Thyroid gland (tissue), 4 donors: ENCODE measurements around the gene RRN3. TPM values are rescaled to one million over a fixed set of nuclear protein-coding genes. Genes with fewer than 3 reads are reported as not detected.
"Not testable (repeated sequence)": the region's sequence is repeated elsewhere in the genome, so short reads cannot be mapped to it uniquely, and the experiment has no call there.

Source experiments
- DNase-seq, 2 donors: peaks; one replicate each; pipeline ENCODE4 v3.0.0-alpha.2; 2019
- H3K27ac ChIP-seq, 3 donors: fragments of 200-600 bp; sonication (generic); 1 replicate in 2 of 3; 2 replicates in 1 of 3; pipeline ENCODE4 v1.5.1; 2016 to 2019; ENCODE audit warnings: mild to moderate bottlenecking in 1 of 3, moderate library complexity in 1 of 3
- H3K27me3 ChIP-seq: fragments of 200-600 bp; sonication (generic); one replicate; pipeline ENCODE4 v1.5.1; 2019
- H3K36me3 ChIP-seq, 2 donors: fragments of 200-600 bp; sonication (generic); one replicate each; pipeline ENCODE4 v1.5.1; 2016 to 2019
- H3K4me1 ChIP-seq, 2 donors: fragments of 200-600 bp; sonication (generic); one replicate each; pipeline ENCODE4 v1.5.1; 2017 to 2019
- H3K4me3 ChIP-seq, 3 donors: fragments of 200-600 bp; sonication (generic); replicated peaks in 1 of 3; 1 replicate in 2 of 3; 2 replicates in 1 of 3; pipeline ENCODE4 v1.5.1; 2016; ENCODE audit warnings: mild to moderate bottlenecking in 1 of 3
- H3K9me3 ChIP-seq: fragments of 200-600 bp; sonication (generic); one replicate; pipeline ENCODE4 v1.5.1; 2017
- CTCF ChIP-seq, 6 experiments: fragments of 200-600 bp in 3 of 6; fragments of 450-650 bp in 3 of 6; sonication (generic) in 3 of 6; IDR thresholded peaks; one replicate each; pipeline ENCODE4 v1.5.1; 2016 to 2019; ENCODE audit warnings: antibody characterized with exemption in 6 of 6, mild to moderate bottlenecking in 2 of 6, inconsistent platforms in 1 of 6, moderate library complexity in 1 of 6
- POLR2A ChIP-seq, 2 donors: fragments of 450-650 bp; IDR thresholded peaks; one replicate each; pipeline ENCODE4 v1.6.1; 2017; ENCODE audit warnings: antibody characterized with exemption in 2 of 2, mild to moderate bottlenecking in 2 of 2, moderate library complexity in 1 of 2
- WGBS, 2 donors: methylation state at CpG; one replicate each; pipeline ENCODE4 v1.1.5; 2017; 5-methylcytosine and 5-hydroxymethylcytosine counted together
- intact Hi-C: fragments of 100-400 bp; cut with DNase I; formaldehyde crosslinking; loops from one replicate; pipeline ENCODE4 v1.15.1; 2023
- total RNA-seq, 4 donors: library from RNA; depleted of rRNA; stranded (reverse); fragments of >200 nt; gene quantifications; one replicate each; pipeline ENCODE4 v1.2.3, GENCODE V29; 2016

RRN3 gene
- total RNA-seq, 4 donors from 2014 or later: 27.7 to 31.8 (median 30.7) TPM

GRCh38 chr16:15053904-15054303, 40.2 kb downstream of the RRN3 start:
- Histone ChIP-seq H3K9me3 (no peaks in the 10 kb centered on the region), H3K27me3 (no peaks in the 10 kb centered on the region), H3K27ac (peak overlapping the region in 1 of 3 donors; percentile 76), H3K4me1 (peaks cover 8 to 16% of the 10 kb centered on the region in 2 donors), H3K4me3 (no peak overlapping the region), H3K36me3 (no peaks in the 10 kb centered on the region)
- TF ChIP-seq CTCF (IDR thresholded peaks at IDR 0.05): no peak
- no peak for TF ChIP-seq POLR2A (IDR thresholded peaks at IDR 0.05)
- intact Hi-C loops: no loop called here
- WGBS, 2 donors: 86 to 89% methylated on average over 10 of the region's 10 CpGs
- no peak for DNase-seq

GRCh38 chr16:15052747-15053476, 41.2 kb downstream of the RRN3 start:
- no peak for DNase-seq
- no peaks in the 10 kb centered on the region for H3K9me3 ChIP-seq
- 82 to 83% methylated on average over 10 of the region's 10 CpGs for WGBS, 2 donors
- no peak for TF ChIP-seq POLR2A (IDR thresholded peaks at IDR 0.05)
- no peak for TF ChIP-seq CTCF (IDR thresholded peaks at IDR 0.05)
- intact Hi-C loops: no loop called here
- no peaks in the 10 kb centered on the region for H3K27me3 ChIP-seq
- no peak overlapping the region for H3K4me3 ChIP-seq
- H3K4me1 ChIP-seq: peaks cover 8 to 16% of the 10 kb centered on the region in 2 donors
- H3K36me3 ChIP-seq: no peaks in the 10 kb centered on the region
- H3K27ac ChIP-seq: peak overlapping the region in 1 of 3 donors; percentile 8

GRCh38 chr16:15051387-15051951, 42.6 kb downstream of the RRN3 start:
- 95 to 97% methylated on average over 9 of the region's 9 CpGs for WGBS, 2 donors
- H3K36me3 ChIP-seq: no peaks in the 10 kb centered on the region
- TF ChIP-seq CTCF (IDR thresholded peaks at IDR 0.05) (no peak), POLR2A (IDR thresholded peaks at IDR 0.05) (no peak)
- H3K27me3 ChIP-seq: no peaks in the 10 kb centered on the region
- H3K4me3 ChIP-seq: no peak overlapping the region
- H3K27ac ChIP-seq: no peak overlapping the region
- peaks cover 8 to 16% of the 10 kb centered on the region in 2 donors for H3K4me1 ChIP-seq
- DNase-seq: no peak
- no peaks in the 10 kb centered on the region for H3K9me3 ChIP-seq
- intact Hi-C loops: no loop called here

GRCh38 chr16:15050440-15050839, 43.6 kb downstream of the RRN3 start:
- peaks cover 8 to 12% of the 10 kb centered on the region in 2 donors for H3K4me1 ChIP-seq
- H3K36me3 ChIP-seq, H3K27me3 ChIP-seq, H3K4me3 ChIP-seq, DNase-seq, H3K9me3 ChIP-seq, intact Hi-C loops: not testable (repeated sequence)
- 100% methylated on average over 1 of the region's 1 CpG for WGBS, 2 donors
- H3K27ac ChIP-seq: peak overlapping the region in 1 of 3 donors; percentile 43

- Histone ChIP-seq H3K4me3 (no peak overlapping the region), H3K4me1 (peaks cover 4 to 7% of the 10 kb centered on the region in 2 donors), H3K9me3 (no peaks in the 10 kb centered on the region), H3K27me3 (no peaks in the 10 kb centered on the region), H3K36me3 (no peaks in the 10 kb centered on the region), H3K27ac (peak overlapping the region in 1 of 3 donors; percentile 43)
- no peak for DNase-seq
- intact Hi-C loops: no loop called here
- no peak for TF ChIP-seq POLR2A (IDR thresholded peaks at IDR 0.05)
- no peak for TF ChIP-seq CTCF (IDR thresholded peaks at IDR 0.05)
- WGBS, 2 donors: 89 to 93% methylated on average over 3 of the region's 3 CpGs
Observed at GRCh38 chr16:15049581-15050180, 44.4 kb downstream of the RRN3 start.
